ENCODE measurements around the gene E2F4.
A peak's percentile ranks its signal among the peaks of the same experiment; 100 is the strongest.

Gene E2F4

DNA sequence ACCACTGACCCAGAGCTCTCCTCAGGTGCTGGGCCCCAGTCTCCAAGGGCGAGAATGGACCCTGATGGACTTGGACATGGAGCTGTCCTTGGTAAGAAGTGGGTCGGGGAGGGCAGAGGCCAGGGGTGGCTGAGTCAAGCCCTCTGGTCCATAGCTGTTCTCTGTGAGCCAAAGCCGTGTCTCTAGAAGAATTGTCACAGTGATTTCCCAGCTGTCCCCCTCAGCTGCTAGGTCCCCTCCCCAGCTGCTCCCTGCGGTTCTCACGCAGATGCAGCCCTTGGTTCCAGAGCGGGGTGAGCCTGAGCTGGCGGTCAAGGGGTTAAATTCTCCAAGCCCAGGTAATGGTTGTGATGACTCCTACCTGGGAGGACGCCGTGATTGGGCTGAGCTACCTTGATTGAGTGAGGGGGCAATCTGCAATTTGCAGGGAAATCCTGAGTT is 22.9 kb upstream of the E2F4 start:
- DNase-seq (ENCODE audit: low read depth): no peak
- H3K4me3 ChIP-seq (ENCODE audit: low read depth, low read length): no peak overlapping the region
- no peak for TF ChIP-seq MYC (IDR thresholded peaks at IDR 0.05; ENCODE audit: low read depth, low read length)
- no peak for TF ChIP-seq MAX (IDR thresholded peaks at IDR 0.05; ENCODE audit: low read depth, low read length)
- TF ChIP-seq, protein P1, sequence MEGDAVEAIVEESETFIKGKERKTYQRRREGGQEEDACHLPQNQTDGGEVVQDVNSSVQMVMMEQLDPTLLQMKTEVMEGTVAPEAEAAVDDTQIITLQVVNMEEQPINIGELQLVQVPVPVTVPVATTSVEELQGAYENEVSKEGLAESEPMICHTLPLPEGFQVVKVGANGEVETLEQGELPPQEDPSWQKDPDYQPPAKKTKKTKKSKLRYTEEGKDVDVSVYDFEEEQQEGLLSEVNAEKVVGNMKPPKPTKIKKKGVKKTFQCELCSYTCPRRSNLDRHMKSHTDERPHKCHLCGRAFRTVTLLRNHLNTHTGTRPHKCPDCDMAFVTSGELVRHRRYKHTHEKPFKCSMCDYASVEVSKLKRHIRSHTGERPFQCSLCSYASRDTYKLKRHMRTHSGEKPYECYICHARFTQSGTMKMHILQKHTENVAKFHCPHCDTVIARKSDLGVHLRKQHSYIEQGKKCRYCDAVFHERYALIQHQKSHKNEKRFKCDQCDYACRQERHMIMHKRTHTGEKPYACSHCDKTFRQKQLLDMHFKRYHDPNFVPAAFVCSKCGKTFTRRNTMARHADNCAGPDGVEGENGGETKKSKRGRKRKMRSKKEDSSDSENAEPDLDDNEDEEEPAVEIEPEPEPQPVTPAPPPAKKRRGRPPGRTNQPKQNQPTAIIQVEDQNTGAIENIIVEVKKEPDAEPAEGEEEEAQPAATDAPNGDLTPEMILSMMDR (IDR thresholded peaks at IDR 0.05; ENCODE audit: low read depth, low read length): no peak
- TF ChIP-seq POLR2A (IDR thresholded peaks at IDR 0.05; ENCODE audit: extremely low read depth, insufficient read length): no peak

DNA sequence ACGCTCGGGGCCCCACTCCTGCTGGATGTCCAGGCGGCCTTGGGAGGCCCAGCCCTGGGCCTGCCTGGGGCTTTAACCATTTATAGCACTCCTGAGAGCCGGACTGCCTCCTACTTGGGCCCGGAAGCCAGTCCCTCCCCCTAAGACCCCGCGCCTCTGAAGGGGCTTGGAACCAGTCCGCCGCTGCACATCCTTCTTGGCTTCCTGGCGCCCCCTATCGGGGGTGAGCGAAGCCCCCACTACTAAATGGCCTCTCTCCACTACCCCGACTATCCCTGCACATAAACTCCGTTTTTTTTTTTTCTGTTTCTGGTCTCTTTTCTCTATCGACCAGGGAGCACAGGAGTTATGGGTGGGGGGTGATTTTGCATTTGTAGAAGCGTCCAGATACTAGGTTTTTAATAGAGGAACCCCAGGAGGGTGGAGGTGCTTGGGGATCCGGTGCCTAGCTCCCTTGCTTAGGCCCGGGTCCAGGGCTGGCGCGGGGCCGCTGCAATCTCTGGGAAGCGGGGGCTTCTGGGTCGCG is 22.2 kb upstream of the E2F4 start:
- TF ChIP-seq, protein P1 (IDR thresholded peaks at IDR 0.05; ENCODE audit: low read depth, low read length): peak; percentile 88
- no peak for TF ChIP-seq POLR2A (IDR thresholded peaks at IDR 0.05; ENCODE audit: extremely low read depth, insufficient read length)
- DNase-seq (ENCODE audit: low read depth): peak; percentile 60
- peak overlapping the region; percentile 28 for H3K4me3 ChIP-seq (ENCODE audit: low read depth, low read length)

DNA sequence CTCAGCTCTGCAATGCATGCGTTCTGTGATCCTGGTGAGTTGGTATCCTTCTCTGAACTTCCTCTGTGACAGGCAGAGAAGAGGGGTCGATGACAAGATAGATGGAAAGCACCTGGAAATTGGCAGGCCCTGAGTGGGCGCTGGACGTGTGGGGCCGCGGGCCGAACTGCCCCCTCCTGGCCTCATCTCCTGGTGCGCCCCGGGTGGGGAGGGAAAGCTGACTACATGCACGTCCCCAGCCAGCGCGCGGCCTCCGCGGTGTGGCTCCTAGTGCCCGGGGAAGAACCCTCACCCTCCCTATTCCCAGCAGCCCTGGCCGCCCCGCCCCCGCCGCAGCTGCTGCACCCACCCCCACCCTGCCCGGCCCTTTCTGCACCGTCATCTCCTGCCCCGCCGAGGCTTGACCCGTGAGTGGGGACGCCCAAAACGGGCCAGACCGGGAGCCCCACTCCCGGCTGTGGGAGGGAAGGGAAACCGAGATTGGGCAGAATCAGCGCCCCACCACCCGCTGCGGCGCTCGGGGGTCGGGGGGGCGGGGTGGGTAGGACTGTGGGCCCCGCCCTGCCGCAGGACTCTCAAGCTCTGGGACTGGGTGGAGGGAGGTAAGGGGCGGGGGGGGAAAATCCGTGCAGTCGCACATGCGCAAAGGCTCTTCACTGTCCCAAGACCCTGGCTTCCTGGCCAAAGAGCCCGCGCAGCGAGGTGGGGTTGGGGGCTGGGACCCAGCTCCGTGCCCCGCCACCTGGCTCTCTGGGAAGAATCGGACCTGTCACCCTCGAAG is 21.6 kb upstream of the E2F4 start, which contains the start of gene NOL3:
NOL3 (plus strand) TSS at position 371 of the 781 bp plus-strand sequence.
- DNase-seq (ENCODE audit: low read depth): peak; percentile 71
- peak within 1 kb of the TSS; percentile 28 for H3K4me3 ChIP-seq (ENCODE audit: low read depth, low read length)
- TF ChIP-seq POLR2A (IDR thresholded peaks at IDR 0.05; ENCODE audit: extremely low read depth, insufficient read length) (peak; percentile 22), MAX (IDR thresholded peaks at IDR 0.05; ENCODE audit: low read depth, low read length) (no peak), MYC (IDR thresholded peaks at IDR 0.05; ENCODE audit: low read depth, low read length) (no peak)
- TF ChIP-seq, protein P1 (IDR thresholded peaks at IDR 0.05; ENCODE audit: low read depth, low read length): no peak

DNA sequence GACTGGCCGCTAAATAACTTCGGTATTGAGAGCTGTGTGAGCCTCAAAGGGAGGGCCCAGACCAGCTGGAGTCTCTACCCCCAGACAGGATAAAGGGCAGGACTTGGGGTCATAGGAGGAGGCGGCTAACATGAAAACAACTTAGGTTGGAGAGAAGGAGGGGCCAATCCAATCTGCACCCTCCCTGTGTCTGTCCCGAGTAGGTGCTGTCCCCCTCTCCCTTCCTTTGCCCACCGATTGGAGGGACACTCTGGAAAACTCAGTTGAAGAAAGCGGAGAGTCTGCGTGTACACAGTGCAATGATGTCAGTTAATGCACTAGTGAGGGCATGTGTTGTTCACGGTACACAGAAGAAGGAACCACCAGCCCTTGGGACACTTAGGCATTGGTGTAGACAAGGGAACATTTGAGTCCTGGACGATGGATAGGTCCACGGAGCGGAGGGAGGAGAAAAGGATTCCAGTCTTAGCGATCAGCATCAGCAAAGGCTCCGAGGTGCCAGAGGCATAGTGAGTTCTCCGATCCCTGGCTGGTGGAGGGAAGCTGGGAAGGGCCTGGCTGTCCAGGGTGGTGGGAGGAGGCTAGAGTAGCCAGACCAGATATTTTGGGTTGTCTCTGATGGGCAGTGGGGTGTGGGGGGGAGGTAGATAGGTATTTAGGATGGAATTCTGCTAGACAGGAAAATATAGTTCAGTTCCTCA is 20.9 kb upstream of the E2F4 start:
- no peak for DNase-seq (ENCODE audit: low read depth)

DNA sequence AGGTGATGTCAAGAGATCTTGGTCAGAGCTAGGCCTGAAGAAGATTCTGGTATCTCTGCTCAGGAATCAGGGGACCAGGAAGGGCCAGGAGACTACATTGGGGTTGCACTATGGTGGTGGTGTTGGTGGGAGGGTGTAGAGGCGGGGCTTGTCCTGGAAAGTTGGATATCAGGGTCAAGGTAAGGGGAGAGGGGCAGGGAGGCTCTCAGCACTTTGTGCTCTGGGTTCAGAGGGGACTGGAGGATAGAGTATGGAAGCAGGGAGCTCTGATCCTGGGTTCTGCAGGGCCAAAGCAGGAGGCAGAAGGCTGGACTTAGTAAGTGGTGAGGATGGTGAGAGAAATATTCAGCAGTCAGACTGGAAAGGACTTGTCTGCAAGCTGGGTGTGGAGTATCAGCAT is 18.6 kb upstream of the E2F4 start:
- no peak for TF ChIP-seq MYC (IDR thresholded peaks at IDR 0.05; ENCODE audit: low read depth, low read length)
- TF ChIP-seq MAX (IDR thresholded peaks at IDR 0.05; ENCODE audit: low read depth, low read length): no peak
- no peak for TF ChIP-seq POLR2A (IDR thresholded peaks at IDR 0.05; ENCODE audit: extremely low read depth, insufficient read length)
- TF ChIP-seq, protein P1 (IDR thresholded peaks at IDR 0.05; ENCODE audit: low read depth, low read length): no peak
- no peak for DNase-seq (ENCODE audit: low read depth)
- H3K4me3 ChIP-seq (ENCODE audit: low read depth, low read length): no peak overlapping the region

More for the DNA sequence above, 20.9 kb upstream of the E2F4 start:
- TF ChIP-seq MYC (IDR thresholded peaks at IDR 0.05; ENCODE audit: low read depth, low read length) (no peak), MAX (IDR thresholded peaks at IDR 0.05; ENCODE audit: low read depth, low read length) (no peak), POLR2A (IDR thresholded peaks at IDR 0.05; ENCODE audit: extremely low read depth, insufficient read length) (no peak)
- TF ChIP-seq, protein P1 (IDR thresholded peaks at IDR 0.05; ENCODE audit: low read depth, low read length): no peak
- no peak overlapping the region for H3K4me3 ChIP-seq (ENCODE audit: low read depth, low read length)

All from NB4 (cell line).